SKM-1 (cell line): ENCODE results near the gene TSPAN18.

Source experiments
- DNase-seq: peaks from one replicate; lab custom pipeline; 2025; ENCODE audit not compliant: unreplicated experiment; lab: John Stamatoyannopoulos, UW

Gene TSPAN18

GRCh38 chr11:44709966-44710365 lies 16.8 kb upstream of the TSPAN18 start:
- DNase-seq, result no peak

GRCh38 chr11:44711113-44711786 lies 15.5 kb upstream of the TSPAN18 start:
- no peak for DNase-seq

GRCh38 chr11:44711787-44712608 lies 14.8 kb upstream of the TSPAN18 start:
- DNase-seq, result no peak

DNA sequence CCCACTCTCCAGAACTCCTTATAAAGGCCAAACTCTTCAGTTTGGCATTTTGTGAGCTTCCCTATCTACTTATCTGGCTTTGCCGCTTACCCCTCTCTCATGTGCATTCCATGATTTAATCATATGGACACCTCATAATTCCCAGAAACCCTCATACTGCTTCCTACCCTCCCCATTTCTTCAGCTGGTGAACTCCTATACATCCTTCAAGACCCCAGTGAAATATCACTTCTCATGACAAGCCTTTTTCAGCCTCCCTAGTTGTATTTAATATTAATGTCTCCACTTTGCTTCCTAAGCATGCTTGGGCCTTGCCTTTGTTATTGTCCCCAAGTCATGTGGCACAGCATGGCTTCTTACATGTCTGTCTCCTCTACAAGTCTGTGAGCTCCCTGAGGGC lies 13.7 kb upstream of the TSPAN18 start:
- no peak for DNase-seq

DNA sequence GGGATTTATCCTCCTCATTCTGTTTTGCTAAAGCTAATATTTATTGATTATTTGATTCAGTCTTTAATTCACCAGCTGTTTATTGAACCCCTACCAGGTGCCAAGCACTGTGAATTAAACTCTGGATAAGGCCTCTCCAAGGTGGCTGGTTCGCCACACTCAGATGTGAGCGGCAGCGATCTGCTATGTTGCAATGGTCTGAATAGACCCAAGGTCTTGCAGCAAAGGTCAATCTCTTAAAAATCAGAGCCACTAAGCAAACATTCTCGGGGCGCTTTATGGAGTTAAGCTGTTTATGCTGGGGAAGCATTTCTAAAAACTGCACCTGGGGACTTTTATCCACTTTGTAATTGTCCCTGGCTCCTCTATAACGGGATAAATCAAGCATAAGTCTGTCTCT lies 10.5 kb upstream of the TSPAN18 start:
- DNase-seq, result no peak

DNA sequence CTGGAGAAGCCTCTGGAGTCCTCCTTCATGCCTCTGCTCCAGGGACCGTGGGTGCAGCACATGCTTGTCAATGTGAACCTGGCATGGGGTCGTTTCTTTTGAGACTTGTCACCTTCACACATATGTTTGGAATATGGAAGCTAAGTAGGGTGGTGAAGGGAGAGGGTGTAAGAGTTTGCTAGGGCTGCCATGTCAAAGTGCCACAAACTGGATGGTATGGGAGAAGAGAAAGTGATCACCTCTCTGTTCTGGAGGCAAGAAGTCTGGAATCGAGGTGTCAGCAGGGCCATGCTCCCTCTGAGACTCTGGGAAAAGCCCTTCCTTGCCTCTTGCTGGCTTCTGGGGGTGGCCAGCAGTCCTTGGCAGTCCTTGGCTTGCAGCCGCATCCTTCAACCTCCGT lies 8.7 kb upstream of the TSPAN18 start:
- DNase-seq, result no peak

GRCh38 chr11:44718612-44719390 lies 8.0 kb upstream of the TSPAN18 start:
- DNase-seq, result no peak

GRCh38 chr11:44725016-44725685 lies 1.6 kb upstream of the TSPAN18 start:
- no peak for DNase-seq

DNA sequence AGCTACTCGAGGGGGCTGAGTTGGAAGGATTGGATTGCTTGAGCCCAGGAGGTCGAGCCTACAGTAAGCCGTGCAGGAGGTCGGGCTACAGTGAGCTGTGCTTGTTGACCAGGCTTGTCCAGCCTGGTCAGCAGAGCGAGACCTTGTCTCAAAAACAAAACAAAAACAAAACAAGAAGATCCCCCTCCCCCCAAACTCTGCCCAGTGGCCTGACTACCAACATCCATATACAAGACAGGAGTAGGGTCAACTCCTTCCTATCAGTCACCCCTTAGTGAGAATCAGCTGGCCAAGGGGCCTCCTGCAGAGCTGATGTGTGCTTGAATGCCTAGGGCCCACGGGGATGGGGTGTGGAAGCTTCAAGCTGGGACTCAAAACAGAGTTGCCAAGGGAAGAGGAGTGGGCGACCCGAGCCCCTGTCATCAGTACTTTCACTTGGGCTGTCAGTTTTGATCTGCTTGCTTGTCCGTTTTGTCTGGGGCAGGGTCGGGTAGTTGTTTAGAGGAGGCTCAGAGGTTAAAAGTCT lies 942 bp upstream of the TSPAN18 start:
- no peak for DNase-seq

DNA sequence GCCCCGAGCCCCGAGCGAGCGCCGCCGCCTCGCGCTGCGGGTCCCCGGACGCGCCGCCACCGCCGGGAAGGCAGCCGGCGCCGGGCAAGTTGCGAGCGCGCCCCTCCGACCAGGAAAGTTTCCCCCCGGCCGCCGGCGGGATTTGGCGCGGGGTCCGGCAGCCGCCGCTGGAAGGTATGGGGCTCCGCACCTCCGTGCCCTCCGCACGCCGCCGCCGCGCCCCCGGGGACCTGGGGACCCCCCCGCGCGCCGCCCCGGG lies 281 bp downstream of the TSPAN18 start:
- no peak for DNase-seq

DNA sequence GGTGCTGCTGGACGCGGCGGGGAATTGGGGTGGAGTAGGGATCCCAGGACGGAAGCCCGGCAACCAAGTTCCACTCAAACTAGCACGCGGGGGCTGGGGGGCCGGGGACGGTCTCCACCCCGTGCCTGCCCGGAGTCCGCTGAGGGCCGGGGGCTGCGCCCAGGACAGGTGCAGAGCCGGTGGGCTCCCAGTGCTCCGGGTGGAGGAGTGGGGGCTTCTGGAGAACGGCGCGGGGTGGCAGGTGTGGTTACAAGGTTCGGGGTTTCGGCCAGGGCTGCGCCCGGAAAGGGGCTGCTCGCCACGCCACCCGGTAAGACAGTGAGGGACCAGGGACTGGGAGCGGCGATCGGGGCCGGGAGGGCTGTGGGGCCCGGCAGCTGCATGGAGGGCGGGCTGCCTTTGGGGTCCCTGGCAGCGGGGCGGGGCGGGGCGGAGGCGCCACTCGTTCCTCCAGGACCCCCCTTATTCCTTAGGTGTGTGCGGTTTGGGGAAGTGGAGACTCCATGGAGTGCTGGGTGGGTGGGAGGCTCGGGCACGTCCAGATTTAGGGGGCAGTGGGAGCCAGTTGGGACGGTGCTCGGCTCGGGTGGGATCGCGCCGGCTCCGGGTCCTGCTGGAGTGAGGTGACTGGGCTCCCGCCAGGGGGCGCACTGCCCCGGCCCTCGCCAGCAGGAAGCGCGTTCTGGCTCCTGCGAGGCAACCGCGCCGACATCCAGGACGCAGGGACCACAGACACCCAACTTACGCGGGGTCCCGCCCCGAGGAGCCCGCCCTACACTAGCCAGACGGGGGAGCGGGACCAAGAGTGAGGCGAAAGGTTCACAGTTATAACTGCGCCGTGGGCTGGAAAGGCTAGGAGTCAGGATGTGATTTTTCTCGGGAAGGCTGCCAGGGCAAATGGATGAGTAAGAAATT lies 868 bp downstream of the TSPAN18 start:
- DNase-seq, result peak; percentile 48

- DNase-seq, result no peak
Measured at GRCh38 chr11:44728491-44728910, 1.7 kb downstream of the TSPAN18 start.

- DNase-seq, result no peak
Measured at GRCh38 chr11:44729063-44729462, 2.3 kb downstream of the TSPAN18 start.

DNA sequence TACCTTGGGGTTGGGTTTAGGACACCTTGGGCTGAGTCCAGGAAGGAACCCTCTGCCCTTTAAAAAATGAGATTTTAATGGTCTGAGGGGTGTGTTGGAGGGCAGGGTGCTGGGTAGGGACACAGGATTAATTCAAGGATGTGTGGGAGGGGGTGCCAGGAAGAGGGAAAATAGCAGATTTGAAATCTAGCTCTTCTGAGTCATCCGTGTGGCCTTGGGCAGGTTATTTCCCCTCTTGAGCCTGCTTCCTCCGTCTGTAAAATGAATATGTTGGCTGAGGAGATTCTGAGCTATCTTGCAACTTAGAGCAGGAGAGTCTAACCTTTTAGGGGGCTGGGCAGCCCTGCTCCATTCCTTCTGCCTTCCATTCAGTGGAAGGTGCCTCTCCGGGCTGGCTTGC lies 3.0 kb downstream of the TSPAN18 start:
- peak; percentile 19 for DNase-seq

DNA sequence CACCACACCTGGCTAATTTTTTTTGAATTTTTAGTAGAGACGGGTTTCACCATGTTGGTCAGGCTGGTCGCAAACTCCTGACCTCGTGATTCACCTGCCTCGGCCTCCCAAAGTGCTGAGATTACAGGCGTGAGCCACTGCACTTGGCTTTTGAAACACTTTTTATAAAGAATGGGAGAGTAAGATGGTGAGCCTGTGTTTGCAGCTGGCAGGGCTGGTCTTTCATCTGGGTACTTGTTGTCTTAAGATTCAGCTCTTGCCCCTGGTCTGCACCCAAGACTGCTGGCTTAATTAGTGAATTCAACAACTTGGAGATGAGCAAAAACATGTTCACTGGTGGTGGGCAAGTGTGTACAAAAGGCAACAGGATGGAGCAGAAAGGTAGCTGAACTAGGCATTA lies 4.0 kb downstream of the TSPAN18 start:
- DNase-seq, result no peak

DNA sequence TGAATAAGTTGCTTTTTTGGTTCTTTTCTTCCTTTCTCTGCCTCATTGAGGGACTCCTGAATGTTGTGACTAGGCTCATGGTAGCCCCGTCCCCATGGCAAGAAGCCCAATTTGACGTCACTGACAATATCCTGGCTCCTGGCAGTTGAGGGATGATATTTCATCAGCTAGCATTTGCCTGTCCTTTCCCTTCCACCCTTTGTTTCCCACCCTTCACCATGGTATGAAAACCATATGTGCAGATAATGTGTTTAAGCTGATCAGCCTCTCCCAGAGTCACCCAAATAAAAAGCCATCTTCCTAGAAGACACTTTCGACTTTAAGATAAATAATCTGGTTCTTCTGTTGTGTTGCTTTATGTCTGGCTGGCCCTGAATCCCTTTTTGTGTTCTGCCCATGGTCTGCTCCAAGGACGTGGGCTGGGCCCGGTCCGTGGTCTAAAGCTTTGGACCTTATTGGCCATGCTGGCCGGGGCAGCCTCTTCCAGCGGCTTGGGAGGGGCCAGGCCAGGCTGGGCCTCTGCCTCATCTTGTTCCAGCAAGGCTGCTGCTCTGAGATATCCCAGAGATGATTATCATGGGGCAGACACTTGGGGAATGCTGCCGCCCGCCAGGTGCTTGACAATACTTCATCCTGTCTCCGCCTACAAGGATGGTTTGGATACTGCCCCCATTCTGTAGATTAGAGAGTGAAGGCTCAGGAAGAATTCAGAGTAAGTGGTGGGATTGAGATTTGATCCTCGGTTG lies 5.1 kb downstream of the TSPAN18 start:
- DNase-seq, result no peak

DNA sequence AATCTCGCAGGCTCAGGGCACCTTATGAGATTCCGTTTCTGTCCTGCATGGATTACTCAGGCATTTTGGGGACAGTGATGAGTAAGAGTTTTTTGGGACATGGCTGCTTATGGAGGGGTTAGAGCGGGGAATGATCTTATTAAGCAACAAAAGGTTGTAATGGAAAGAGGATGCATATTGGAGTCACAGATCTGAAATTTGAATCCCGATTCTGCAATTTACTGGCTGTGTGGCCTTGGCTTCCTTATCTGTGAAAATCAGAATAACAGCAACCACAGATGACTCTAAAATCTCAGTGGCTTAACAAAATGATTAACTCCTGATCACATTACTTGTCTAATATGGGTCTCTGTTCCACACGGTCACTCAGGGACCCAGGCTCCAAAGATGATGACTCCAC lies 5.8 kb downstream of the TSPAN18 start:
- DNase-seq, result no peak

- DNase-seq, result no peak
Measured at GRCh38 chr11:44733877-44734276, 7.1 kb downstream of the TSPAN18 start.

- DNase-seq, result no peak
Measured at GRCh38 chr11:44734843-44735381, 8.2 kb downstream of the TSPAN18 start.
